Sciatic nerve (tissue), 2 donors: ENCODE measurements around the gene THSD7A. TPM values are rescaled to one million over a fixed set of nuclear protein-coding genes. Genes with fewer than 3 reads are reported as not detected.

ENCODE experiments used
- ATAC-seq: fragments of 200-7000 bp; cut with Tn5 transposase; one replicate; pipeline ENCODE4 v1.9.1; 2020; ENCODE audit warnings: mild to moderate bottlenecking, moderate library complexity
- DNase-seq: peaks from one replicate; pipeline ENCODE4 v3.0.0-alpha.2; 2020; ENCODE audit warnings: low spot score
- intact Hi-C: fragments of 100-400 bp; cut with DNase I; formaldehyde crosslinking; loops from one replicate; pipeline ENCODE4 v1.14.2; 2022
- total RNA-seq: library from RNA; stranded (reverse); fragmentation: NEBNext Ultra II Directional; extraction: Animal tissue kit (Norgen Biotek cat#: 25700); gene quantifications from one replicate; pipeline ENCODE4 v1.2.1, GENCODE V29; 2021
- donor health status: DM: no; HTN: no; CAD: no.
- donor health status: DM: no; HTN: no; CAD: no.

The THSD7A gene
- total RNA-seq, 1 donor from 2014 or later: 30.9 TPM

DNA sequence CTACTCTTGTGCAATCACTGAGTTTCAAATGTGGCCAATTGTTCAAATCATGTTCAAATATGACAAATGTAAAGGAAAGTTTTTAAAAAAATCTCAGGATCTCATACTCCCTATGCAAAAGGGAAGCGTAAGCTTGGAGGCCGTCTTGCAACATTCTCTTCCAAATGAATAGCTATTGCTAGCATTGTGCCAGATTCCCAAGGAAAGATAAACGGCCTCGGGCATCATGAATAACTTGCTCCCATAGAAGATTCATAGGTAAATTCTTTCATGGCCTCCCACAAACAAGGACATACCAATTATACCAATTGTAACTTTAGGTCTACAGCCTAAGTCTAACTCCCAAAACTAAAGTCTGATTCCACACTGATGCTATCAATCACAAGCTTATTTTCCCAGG is 416.9 kb downstream of the THSD7A start:
- DNase-seq: no peak
- intact Hi-C loops: no loop called here
- no peak for ATAC-seq

DNA sequence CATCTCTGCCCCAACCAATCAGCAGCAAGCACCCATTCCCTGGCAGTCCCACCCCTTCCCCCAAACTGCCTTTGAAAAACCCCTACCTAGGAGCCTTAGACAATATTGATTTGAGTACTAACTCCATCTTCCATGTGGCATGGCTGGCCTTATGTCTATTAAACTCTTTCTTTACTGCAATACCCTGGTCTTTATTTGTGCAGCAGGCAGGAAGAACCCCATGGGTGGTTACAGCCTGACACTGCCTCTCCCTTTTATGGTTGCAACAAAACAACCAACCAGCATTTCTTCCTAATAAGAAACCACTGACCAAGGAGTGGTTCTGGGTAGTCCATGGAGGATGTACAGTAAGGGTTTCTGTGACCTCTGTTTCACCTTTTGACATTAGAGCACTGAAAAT is 418.1 kb downstream of the THSD7A start:
- no peak for ATAC-seq
- intact Hi-C loops: no loop called here
- DNase-seq: no peak

DNA sequence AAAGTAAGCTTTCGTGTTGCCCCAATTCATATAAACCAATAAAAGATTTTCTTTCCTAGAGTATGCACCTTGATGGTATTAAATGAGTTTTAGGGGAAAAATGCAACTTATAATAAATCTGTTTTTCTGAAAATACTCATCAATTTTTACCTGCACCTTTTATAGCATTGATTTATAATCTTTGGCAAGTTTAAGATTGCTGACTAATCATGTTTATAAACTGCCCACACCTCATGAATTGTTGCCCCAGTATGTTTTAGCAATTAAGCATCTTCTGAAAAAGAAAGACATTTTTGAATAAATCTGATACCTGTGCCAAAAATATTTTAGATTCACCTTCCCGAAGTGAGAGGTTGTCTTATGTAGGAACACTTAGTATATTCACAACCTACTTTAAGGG is 420.0 kb downstream of the THSD7A start:
- DNase-seq: no peak
- no peak for ATAC-seq
- intact Hi-C loops: no loop called here

DNA sequence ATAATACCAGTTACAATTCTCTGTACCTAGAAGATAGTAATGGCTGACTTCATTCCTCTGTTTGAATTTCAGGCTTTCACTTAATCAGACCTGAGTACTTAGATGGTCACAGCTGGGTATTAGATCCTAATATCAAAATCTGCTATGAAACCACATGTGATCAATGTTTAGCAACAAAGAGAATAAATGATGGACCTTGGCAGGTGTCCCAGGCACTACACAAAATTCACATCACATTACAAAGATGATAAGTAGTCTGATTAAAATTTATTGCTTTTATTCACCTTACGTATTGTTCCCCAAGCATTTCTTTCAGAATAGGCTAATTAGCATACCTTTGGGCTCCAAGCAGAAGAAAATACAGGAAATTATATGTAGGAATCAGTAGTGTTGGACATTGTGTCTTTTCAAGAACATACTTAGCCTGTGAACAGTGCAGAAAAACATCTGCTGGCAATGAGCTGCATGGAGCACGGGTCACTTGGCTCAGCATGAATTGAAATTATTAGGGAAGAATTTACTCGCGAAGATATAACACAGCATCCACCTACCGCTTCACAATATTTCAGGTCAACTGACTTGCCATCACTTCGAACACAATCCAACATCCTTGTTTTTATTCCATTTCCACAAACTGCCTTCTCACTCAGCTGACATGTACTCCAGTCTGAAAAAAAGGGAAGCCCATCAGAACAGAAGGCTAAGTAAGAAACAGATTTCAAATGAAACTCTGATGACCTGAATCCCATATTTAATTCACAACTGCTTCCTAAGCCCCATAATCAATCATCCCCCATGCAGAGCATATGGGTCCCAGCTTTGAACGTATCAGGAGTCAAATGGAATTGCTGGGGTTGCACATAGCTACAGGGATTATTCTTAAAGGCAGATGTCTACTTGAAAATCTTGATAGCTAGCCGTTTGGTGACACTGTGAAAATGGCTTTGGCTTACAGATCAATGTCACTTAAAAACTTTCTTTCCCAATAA is 421.0 kb downstream of the THSD7A start:
- intact Hi-C loops: no loop called here
- DNase-seq (no peak), ATAC-seq (no peak)

DNA sequence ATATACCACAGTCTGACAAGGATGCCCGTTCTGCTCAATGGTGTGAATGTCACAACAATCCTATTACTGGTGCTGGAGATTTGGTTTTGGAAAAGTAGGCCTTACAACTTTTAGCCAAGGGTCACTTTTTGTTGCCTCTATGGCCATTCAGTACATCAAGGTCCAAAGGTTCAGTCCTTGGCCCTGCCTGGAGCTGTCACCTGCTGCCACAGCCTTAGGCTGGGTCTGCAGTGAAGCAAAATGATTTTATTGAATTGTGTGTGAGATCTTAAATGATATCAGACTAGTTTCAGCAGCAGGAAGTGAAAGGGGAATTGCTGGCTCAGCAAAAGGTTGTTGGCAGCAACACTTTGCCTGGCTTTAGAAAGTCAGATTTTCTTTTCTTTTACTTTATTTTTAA is 427.6 kb downstream of the THSD7A start:
- ATAC-seq (no peak), DNase-seq (no peak)
- intact Hi-C loops: no loop called here

DNA sequence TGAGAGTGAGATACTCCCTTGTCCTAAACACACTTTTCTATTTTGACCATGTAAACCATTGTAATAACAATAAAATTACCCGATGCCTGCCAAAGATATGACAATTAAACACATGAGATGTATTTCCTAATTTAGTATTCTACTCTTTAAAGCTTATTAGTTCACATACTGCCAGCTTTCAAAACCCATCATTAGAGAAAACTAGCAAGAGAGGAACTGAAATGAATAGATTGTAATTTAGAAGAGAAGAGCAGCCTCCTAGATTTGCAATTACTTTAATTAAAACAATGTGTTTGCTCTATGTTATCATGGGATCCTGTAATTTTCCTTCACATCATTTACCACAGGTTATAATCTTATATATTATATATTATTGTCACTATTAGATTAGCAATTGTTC is 428.2 kb downstream of the THSD7A start:
- DNase-seq (no peak), ATAC-seq (no peak)
- intact Hi-C loops: no loop called here

DNA sequence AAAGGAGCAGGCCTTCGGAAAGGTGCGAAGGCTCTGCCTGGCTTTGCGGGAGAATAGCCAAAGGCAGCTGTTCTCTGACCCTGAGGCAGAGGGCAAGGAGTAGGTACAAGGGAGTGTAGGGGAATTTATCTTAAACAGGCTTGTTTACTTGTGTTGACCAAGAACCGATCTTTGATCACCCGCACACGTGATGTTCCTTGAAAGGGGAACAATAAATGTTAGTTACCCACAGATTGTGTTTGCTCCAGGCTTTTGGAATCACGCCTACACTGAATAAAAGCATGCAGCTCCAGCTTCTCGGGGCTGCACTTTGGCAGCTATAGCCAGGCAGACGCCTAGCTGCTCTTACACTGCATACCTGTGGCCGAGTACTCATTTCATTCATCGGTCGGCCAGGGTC is 437.6 kb downstream of the THSD7A start:
- intact Hi-C loops: no loop called here
- no peak for ATAC-seq

DNA sequence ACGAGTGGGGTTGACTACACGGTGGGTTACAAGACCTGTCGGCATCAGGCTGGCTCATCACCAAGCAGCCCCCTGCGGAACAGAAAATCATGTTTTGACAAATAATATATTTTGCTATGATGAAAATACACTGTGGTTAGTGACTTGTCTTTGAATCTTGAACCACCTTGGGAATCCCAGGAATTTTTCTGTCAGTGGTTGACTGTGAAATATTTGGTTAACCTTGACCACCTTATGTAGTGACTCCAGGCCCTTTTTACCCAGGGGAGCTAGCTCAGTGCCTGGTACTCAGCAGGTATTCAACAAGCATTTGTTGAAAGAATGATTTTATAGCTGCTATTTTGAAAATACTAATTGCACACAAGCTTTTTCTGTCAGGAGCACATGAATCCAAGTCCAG is 452.4 kb downstream of the THSD7A start:
- DNase-seq: no peak
- no peak for ATAC-seq
- intact Hi-C loops: no loop called here

More for the DNA sequence above, 437.6 kb downstream of the THSD7A start:
- DNase-seq: no peak

DNA sequence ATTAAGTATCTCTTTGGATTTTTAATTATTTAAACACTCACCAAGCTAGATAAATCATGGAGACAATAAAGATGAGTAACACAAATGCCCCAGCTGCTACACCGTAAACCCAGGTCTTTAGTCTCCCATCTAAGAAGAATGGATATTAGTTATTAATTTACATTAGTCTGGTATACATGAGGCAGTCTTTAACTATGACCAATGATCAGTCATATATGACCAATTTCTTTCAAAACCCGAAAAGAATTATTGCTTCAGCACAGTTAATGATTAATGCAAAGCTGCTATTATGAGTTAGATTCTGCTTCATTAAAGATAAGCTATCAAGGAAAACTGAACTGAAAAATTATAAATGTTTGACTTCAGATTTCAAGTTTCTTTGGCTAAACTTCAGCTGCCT is 455.5 kb downstream of the THSD7A start:
- no peak for DNase-seq
- intact Hi-C loops: no loop called here
- no peak for ATAC-seq

DNA sequence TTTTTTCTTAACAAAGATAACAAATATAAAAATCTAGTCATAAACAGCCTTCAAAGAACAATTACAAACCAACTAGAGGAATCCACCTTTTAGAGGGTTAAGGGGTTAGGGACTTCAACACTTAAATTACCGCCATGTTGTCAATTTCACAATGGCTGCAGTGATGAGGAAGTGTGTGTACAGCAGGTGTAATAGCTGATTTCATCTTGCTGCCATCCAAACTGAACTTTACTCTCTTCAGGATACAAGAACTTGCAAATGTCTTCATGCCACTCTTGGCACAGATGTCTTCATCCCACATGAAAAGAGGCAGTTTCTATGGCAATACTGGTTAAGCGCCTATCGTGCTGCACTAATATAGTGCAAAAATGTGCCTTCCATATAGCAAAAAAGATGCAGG is 457.4 kb downstream of the THSD7A start:
- ATAC-seq (no peak), DNase-seq (no peak)
- intact Hi-C loops: no loop called here

DNA sequence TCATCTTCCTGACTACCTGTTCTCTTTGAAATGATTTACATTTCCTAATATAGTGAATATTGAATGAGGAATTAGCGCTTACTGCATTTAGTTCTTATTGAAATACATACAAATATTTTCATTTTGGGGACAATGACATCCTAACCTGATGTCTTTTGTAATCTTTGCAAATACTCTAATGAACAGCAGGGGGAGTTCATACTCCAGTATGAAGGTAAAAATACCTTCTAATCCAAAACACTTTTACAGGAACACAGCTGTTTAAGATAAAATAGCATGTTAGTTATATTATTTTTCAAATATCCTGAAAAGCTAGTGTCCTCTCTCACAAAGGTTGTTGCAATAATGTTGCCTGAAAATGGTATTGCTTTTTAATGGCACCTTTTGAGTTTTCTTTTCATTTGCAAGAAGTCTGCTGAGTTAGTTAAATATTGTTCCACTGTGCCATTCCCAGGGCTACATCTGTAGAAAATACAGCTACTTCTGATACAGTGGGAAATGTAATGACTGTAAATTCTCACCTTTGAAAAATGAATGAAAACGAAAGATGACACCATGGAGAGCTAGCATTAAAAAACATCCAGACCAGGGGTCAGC is 458.4 kb downstream of the THSD7A start:
- DNase-seq (no peak), ATAC-seq (no peak)
- intact Hi-C loops: no loop called here

DNA sequence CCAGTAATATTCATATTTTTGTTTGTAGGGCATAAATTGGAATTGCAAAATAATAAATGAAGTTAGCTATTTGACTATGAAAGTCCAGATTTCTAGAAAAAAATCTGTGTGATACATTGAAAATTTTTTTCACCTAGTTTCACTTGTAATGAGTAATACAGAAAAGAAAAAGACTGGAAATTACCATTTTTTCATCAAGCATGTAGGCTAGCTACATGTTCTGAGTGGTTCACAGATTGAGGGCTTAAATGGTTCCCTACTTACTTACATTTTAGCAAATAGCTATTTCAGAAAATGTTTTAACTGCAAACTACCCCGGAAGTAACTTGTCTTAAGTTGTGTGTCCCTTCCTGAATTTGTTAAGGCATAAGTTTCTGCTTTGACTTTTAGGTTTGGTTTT is 462.3 kb downstream of the THSD7A start:
- ATAC-seq (no peak), DNase-seq (no peak)
- intact Hi-C loops: no loop called here

DNA sequence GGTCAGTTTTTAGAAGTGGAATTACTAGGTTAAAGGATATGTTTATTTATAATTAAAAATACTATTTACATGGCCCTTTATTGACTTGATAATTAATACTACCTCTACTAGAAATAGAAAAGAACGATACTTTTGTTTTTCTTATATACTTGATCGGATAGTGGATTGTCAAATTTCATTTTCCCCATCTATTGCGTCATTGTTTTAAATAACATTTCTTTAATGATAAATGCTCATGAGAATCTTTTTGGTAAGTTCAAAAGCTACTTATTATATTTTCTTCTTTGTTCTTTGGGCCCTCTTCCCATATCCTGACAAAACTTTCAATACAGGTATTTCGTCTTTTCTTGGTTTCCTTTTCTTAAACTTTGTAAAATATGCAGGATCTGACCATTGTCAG is 465.9 kb downstream of the THSD7A start:
- DNase-seq (no peak), ATAC-seq (no peak)
- intact Hi-C loops: no loop called here

DNA sequence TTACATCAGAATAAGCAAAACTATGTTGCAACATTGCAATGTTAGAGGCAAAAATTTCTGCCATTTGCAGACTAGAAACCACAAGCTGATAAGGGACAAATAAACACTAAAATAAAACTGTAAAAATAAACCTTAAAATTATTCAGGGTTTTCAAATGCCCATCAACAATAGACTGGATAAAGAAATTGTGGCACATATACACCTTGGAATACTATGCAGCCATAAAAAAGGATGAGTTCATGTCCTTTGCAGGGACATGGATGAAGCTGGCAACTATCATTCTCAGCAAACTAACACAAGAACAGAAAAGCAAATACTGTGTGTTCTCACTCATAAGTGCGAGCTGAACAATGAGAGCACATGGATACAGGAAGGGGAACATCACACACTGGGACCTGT is 473.4 kb downstream of the THSD7A start:
- ATAC-seq (no peak), DNase-seq (no peak)
- intact Hi-C loops: no loop called here

DNA sequence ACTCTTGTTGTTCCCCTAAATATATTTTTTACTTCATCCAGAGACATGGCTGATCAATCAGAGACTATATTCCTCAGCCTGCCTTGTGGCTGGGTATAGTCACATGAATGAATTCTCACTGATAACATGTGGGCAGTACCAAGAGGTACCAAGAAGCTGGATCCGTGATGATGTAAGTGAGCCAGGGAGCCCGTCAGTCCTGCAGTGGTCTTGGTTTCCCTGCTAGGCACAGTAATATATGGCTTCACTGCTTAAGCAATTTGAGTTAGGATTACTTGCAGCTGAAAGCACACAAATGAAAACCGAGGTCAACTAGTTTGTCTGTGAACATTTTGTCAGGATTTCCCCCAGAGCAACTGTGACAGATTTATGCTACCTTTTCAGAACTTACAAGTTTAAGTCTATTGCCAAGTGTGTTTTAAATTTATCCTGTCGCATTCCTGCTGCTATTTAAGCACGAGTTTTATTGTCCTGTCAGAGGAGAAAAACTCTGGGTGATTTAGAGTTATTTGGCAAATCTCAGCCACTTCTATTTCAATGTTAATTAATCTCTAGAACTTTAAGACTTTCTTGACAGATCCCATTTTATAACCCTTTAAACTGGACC is 476.5 kb downstream of the THSD7A start:
- no peak for DNase-seq
- no peak for ATAC-seq
- intact Hi-C loops: no loop called here

DNA sequence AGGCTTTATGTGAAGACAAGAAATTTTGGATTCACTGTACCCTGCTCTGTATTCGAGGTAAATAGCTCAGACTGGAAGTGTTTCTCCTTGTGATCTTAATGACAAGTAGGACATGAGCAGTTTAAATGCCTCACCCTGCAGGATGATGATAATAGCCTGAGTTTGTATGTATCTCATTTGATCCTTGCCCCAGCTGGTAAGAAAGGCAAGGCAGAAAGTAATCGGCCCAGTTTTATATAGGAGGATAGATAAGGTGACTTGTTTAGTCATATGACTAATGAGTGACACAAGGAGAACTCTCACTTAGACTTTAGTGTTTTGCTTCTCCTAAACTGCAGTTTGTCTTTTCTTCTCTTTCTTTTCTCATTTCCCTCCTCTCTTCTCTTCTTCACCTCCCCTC is 485.7 kb downstream of the THSD7A start:
- DNase-seq (no peak), ATAC-seq (no peak)
- intact Hi-C loops: no loop called here

DNA sequence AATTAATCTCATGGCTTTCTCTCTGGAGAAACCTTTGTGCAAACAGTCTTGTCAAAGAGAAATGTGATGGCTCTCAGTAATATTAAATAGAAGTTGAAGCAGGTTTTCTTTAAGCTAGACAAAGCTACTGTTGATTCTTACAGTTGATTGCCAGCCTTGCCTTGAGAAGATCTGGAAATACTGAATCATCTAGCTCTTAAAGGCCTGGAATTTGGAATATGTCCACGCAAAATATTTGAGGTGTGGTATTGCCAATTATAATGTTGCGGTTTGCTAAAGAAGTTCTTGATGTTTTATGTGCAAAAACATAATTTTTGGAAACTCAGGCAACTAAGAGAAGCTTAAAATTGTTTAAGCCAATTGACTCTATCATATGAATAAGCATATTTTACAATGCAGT is 486.4 kb downstream of the THSD7A start:
- ATAC-seq (no peak), DNase-seq (no peak)
- intact Hi-C loops: no loop called here

DNA sequence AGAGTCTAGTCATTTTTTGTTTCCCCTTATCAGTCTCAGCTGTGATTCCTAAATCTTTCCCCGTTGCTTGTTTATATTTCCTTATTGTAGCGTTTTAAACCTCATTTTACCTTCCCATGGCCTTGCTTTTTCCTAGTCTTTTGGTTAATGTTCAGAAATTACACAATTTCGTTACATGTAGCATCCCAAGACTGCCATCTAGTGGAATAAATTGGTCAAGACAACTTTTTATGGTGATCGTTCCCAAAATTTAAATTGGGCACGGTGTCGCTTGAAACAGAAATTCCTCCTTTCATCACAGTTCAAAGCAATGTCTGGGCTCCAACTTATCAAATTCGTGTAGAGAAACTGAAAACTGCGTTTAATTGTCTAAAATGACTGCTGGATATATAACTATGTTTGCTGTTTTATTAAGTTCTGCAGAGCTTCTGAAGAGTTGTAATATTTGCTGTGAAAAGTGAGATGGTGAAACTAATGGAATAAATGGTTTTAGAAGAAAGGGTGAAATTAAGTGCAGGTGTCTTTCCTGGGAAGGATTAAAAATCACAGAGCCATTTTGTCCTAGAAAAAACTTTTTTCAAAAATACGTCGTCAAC is 488.1 kb downstream of the THSD7A start:
- DNase-seq (no peak), ATAC-seq (no peak)
- intact Hi-C loops: no loop called here

DNA sequence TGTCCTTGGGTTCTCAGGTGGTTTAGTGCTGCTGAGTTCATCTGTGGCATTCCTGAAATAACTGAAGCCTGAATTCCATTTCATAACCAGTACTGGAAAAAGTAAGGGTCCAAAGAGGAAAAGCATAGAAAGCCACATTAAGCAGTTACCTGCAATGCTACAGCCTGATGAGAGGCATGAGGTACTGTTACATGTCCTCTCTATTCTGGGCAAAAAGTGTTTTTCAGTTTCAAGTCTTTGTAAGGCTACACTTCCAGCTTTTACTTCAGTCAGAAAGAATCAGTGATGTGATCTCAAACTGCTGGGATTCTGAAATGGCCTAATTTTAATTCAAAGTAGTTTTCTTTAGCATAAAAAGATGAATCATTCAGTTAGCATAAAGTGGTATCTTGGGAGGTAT is 488.9 kb downstream of the THSD7A start:
- intact Hi-C loops: no loop called here
- DNase-seq (no peak), ATAC-seq (no peak)
